ENCODE measurements around the gene WASL. TPM values are rescaled to one million over a fixed set of nuclear protein-coding genes. Genes with fewer than 3 reads are reported as not detected.
A peak's percentile ranks its signal among the peaks of the same experiment; 100 is the strongest.

The WASL gene
- total RNA-seq, 1 experiment from 2014 or later = 39.3 TPM

DNA sequence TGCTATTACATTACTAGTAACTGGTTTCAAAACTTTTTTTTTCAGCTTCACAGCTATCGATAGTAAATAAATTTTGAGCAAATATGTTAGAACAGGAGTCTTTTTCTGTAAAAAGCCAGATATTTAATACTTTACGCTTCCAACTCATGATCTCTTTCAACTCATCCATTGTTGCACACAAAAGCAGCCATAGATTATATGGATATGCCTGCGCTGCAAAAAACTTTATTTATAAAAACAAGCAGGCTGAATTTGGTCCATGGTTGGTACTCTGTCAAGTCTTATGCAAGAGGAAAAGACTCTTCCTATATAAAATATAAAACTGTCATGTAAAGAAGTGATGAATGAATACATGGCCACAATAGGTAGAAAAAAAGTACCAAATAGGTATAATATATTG, 31.1 kb downstream of the WASL start:
- Histone ChIP-seq H2BK120ac (ENCODE audit: low read depth, low read length, poor library complexity, severe bottlenecking) (no peak overlapping the region), H3K79me2 (ENCODE audit: insufficient read depth, low read length) (peaks cover 11% of the 10 kb centered on the region), H3K9me3 (ENCODE audit: control insufficient read depth, low read depth, low read length) (no peaks in the 10 kb centered on the region), H3K27ac (ENCODE audit: insufficient read length, low read depth, low read length) (no peak overlapping the region), H2BK5ac (ENCODE audit: insufficient read length, low read length) (no peak overlapping the region), H2AK5ac (ENCODE audit: insufficient read length, low read length) (no peak overlapping the region), H2BK15ac (ENCODE audit: low read depth, low read length) (no peak overlapping the region), H3K4me2 (ENCODE audit: insufficient read depth, insufficient read length, low read length) (no peak overlapping the region), H2BK12ac (ENCODE audit: insufficient read length, low read depth, low read length) (no peak overlapping the region), H3K18ac (ENCODE audit: insufficient read length, low read depth, low read length) (no peak overlapping the region), H4K20me1 (ENCODE audit: control insufficient read depth, insufficient read depth, insufficient read length) (no peaks in the 10 kb centered on the region), H3K27me3 (ENCODE audit: insufficient read depth, low read length) (no peaks in the 10 kb centered on the region), H4K91ac (ENCODE audit: insufficient read length, low read depth, low read length) (no peak overlapping the region), H4K8ac (replicated peaks; ENCODE audit: insufficient read length, low read depth, low read length) (no peak overlapping the region), H3T11ph (ENCODE audit: low read length) (no peak overlapping the region), H2BK20ac (ENCODE audit: low read depth, low read length, poor library complexity, severe bottlenecking) (no peak overlapping the region), H3K23me2 (ENCODE audit: insufficient read length, low read depth, low read length, poor library complexity, severe bottlenecking) (no peaks in the 10 kb centered on the region), H3K4me1 (ENCODE audit: insufficient read depth, low read length) (peaks cover 3% of the 10 kb centered on the region; the same call in 1 of the 2 replicates), H3K23ac (ENCODE audit: insufficient read length, low read depth, low read length) (no peak overlapping the region), H3K9ac (ENCODE audit: extremely low read depth, insufficient read length, low read length) (no peak overlapping the region), H3K14ac (ENCODE audit: insufficient read depth, low read length) (no peak overlapping the region), H3K4ac (ENCODE audit: low read depth, low read length) (no peak overlapping the region), H2AFZ (ENCODE audit: low read length) (no peak overlapping the region), H4K5ac (ENCODE audit: insufficient read length, low read depth, low read length) (no peak overlapping the region), H3K56ac (ENCODE audit: insufficient read length, low read depth, low read length) (no peak overlapping the region), H3K79me1 (ENCODE audit: insufficient read depth, low read depth, low read length, poor library complexity, severe bottlenecking) (no peaks in the 10 kb centered on the region)
- TF ChIP-seq, protein P1, sequence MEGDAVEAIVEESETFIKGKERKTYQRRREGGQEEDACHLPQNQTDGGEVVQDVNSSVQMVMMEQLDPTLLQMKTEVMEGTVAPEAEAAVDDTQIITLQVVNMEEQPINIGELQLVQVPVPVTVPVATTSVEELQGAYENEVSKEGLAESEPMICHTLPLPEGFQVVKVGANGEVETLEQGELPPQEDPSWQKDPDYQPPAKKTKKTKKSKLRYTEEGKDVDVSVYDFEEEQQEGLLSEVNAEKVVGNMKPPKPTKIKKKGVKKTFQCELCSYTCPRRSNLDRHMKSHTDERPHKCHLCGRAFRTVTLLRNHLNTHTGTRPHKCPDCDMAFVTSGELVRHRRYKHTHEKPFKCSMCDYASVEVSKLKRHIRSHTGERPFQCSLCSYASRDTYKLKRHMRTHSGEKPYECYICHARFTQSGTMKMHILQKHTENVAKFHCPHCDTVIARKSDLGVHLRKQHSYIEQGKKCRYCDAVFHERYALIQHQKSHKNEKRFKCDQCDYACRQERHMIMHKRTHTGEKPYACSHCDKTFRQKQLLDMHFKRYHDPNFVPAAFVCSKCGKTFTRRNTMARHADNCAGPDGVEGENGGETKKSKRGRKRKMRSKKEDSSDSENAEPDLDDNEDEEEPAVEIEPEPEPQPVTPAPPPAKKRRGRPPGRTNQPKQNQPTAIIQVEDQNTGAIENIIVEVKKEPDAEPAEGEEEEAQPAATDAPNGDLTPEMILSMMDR (conservative IDR thresholded peaks at IDR 0.05) = no peak
- peak overlapping the region in 1 of 3 experiments; percentile 65; a peak in 1 of 7 replicates for H3K27ac Mint-ChIP-seq
- no peaks in the 10 kb centered on the region for H3K27me3 Mint-ChIP-seq (ENCODE audit: low read depth)
- H3K4me3 Mint-ChIP-seq = no peak overlapping the region
- peaks cover 0 to 6% of the 10 kb centered on the region in 2 experiments; a peak in 1 of 5 replicates for H3K9me3 Mint-ChIP-seq
- H3K36me3 Mint-ChIP-seq (ENCODE audit: insufficient read depth in 1 of 3, low read depth in 3 of 3) = peaks cover 7 to 12% (median 10%) of the 10 kb centered on the region in 3 experiments; a peak in 4 of 7 replicates
- WGBS (ENCODE audit: extremely low coverage, insufficient read length, low lambda C conversion rate) = no CpG with 5 or more reads among the region's 3 CpGs
- H3K4me1 Mint-ChIP-seq = peaks cover 9 to 21% of the 10 kb centered on the region in 2 experiments
- no peak for DNase-seq
